ENCODE results near the gene BCAP29. TPM values are rescaled to one million over a fixed set of nuclear protein-coding genes. Genes with fewer than 3 reads are reported as not detected.

BCAP29 gene
- polyA plus RNA-seq, 1 experiment, result 20.3 TPM

GRCh38 chr7:107543338-107543993 is 36.6 kb upstream of the BCAP29 start:
- no peak for DNase-seq (ENCODE audit: low read depth)
- CTCF ChIA-PET, result interaction anchor here (0.6 kb wide), 1 partner anchor 13 kb away, joined by 3 read pairs; no protein-coding TSS in a partner anchor
- peaks cover 1% of the 10 kb centered on the region for H3K36me3 ChIP-seq (ENCODE audit: control insufficient read depth, insufficient read depth, low read length)
- TF ChIP-seq CTCF (IDR thresholded peaks at IDR 0.05; ENCODE audit: insufficient read depth, low read depth, low read length), result no peak
- no peak overlapping the region for H3K4me3 ChIP-seq (ENCODE audit: low read depth, low read length)
- POLR2A ChIA-PET, result no interaction called here
- no peaks in the 10 kb centered on the region for H3K27me3 ChIP-seq (ENCODE audit: control insufficient read depth, insufficient read depth, low read length)

- Histone ChIP-seq H3K36me3 (ENCODE audit: control insufficient read depth, insufficient read depth, low read length) (peaks cover 1% of the 10 kb centered on the region), H3K27me3 (ENCODE audit: control insufficient read depth, insufficient read depth, low read length) (no peaks in the 10 kb centered on the region), H3K4me3 (ENCODE audit: low read depth, low read length) (no peak overlapping the region)
- no peak for DNase-seq (ENCODE audit: low read depth)
- CTCF ChIA-PET, result no interaction called here
- POLR2A ChIA-PET, result no interaction called here
- TF ChIP-seq CTCF (IDR thresholded peaks at IDR 0.05; ENCODE audit: insufficient read depth, low read depth, low read length), result no peak
Observed at GRCh38 chr7:107544848-107545591, 35.0 kb upstream of the BCAP29 start.

GRCh38 chr7:107551936-107552335 is 28.1 kb upstream of the BCAP29 start:
- Histone ChIP-seq H3K4me3 (ENCODE audit: low read depth, low read length) (no peak overlapping the region), H3K27me3 (ENCODE audit: control insufficient read depth, insufficient read depth, low read length) (no peaks in the 10 kb centered on the region), H3K36me3 (ENCODE audit: control insufficient read depth, insufficient read depth, low read length) (no peaks in the 10 kb centered on the region; the same call in 1 of the 2 replicates)
- ChIA-PET CTCF (no interaction called here), POLR2A (no interaction called here)
- no peak for TF ChIP-seq CTCF (IDR thresholded peaks at IDR 0.05; ENCODE audit: insufficient read depth, low read depth, low read length)
- no peak for DNase-seq (ENCODE audit: low read depth)

- Histone ChIP-seq H3K36me3 (ENCODE audit: control insufficient read depth, insufficient read depth, low read length) (no peaks in the 10 kb centered on the region; the same call in none of the 2 replicates), H3K4me3 (ENCODE audit: low read depth, low read length) (no peak overlapping the region), H3K27me3 (ENCODE audit: control insufficient read depth, insufficient read depth, low read length) (no peaks in the 10 kb centered on the region)
- ChIA-PET CTCF (no interaction called here), POLR2A (no interaction called here)
- TF ChIP-seq CTCF (IDR thresholded peaks at IDR 0.05; ENCODE audit: insufficient read depth, low read depth, low read length), result no peak
- DNase-seq (ENCODE audit: low read depth), result no peak
Observed at GRCh38 chr7:107555893-107556292, 24.2 kb upstream of the BCAP29 start.

- H3K27me3 ChIP-seq (ENCODE audit: control insufficient read depth, insufficient read depth, low read length), result no peaks in the 10 kb centered on the region
- no peak overlapping the region for H3K4me3 ChIP-seq (ENCODE audit: low read depth, low read length)
- no peak for DNase-seq (ENCODE audit: low read depth)
- ChIA-PET CTCF (no interaction called here), POLR2A (no interaction called here)
- no peak for TF ChIP-seq CTCF (IDR thresholded peaks at IDR 0.05; ENCODE audit: insufficient read depth, low read depth, low read length)
- no peaks in the 10 kb centered on the region; the same call in none of the 2 replicates for H3K36me3 ChIP-seq (ENCODE audit: control insufficient read depth, insufficient read depth, low read length)
Observed at GRCh38 chr7:107559864-107560263, 20.2 kb upstream of the BCAP29 start.

All from BJ (cell line).